Kidney epithelial cell (primary cell): ENCODE data around the gene FOXD2. TPM values are rescaled to one million over a fixed set of nuclear protein-coding genes. Genes with fewer than 3 reads are reported as not detected.

ENCODE experiments used
- DNase-seq: peaks from one replicate; pipeline ENCODE4 v3.0.0-alpha.2; 2010; ENCODE audit warnings: low read depth
- H3K27me3 ChIP-seq: 2 replicates; pipeline ENCODE4 v1.6.0; 2011; ENCODE audit warnings: low read length; ENCODE audit not compliant: control insufficient read depth, insufficient read depth
- H3K36me3 ChIP-seq: 2 replicates; pipeline ENCODE4 v1.5.1; 2011; ENCODE audit warnings: low read length; ENCODE audit not compliant: control insufficient read depth, insufficient read depth
- H3K4me3 ChIP-seq: 2 replicates; pipeline ENCODE4 v1.5.1; 2011; ENCODE audit warnings: low read depth, mild to moderate bottlenecking, control low read depth, low read length
- total RNA-seq: library from RNA; depleted of rRNA; stranded (reverse); fragments of >200 nt; gene quantifications from 2 replicates; pipeline ENCODE4 v1.2.3, GENCODE V29; 2015
- TF ChIP-seq, protein P1 (sequence below): IDR thresholded peaks from 2 replicates; pipeline ENCODE4 v1.5.1; 2011; ENCODE audit warnings: mild to moderate bottlenecking, moderate library complexity, low read length, control low read depth, inconsistent platforms; ENCODE audit not compliant: insufficient read depth, poor library complexity, severe bottlenecking

Gene FOXD2
- total RNA-seq, 1 donor from 2014 or later, result 0.21 TPM

DNA sequence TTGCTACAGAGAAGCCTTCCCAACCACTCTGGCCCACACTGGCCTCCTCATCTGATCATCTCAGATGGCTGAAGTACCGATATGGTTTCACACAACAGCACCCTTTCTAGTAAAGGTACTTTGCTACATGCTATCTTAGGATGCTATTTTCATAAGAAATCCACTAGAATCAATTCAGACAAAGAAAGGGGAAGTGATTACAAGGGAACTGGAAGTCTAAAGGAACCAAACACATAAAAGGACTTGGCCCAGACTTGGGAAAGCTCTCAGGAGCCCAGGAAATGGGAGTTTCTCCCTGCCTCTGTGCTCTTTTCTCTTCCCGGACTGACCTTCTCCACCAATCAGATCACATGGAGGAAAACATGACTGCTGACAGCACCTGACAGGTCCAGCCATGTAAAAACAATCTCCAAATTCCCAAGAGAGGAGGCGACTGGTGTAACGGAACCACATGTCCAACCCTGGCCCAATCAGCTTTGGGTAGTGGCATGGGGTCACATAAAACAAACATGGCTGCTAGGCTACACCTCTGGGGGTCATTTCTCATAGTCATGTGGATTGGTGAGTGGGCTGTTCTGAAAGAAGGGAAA is 34.4 kb upstream of the FOXD2 start:
- Histone ChIP-seq H3K36me3 (no peaks in the 10 kb centered on the region), H3K27me3 (peaks cover 9% of the 10 kb centered on the region), H3K4me3 (no peak overlapping the region)
- TF ChIP-seq, protein P1, sequence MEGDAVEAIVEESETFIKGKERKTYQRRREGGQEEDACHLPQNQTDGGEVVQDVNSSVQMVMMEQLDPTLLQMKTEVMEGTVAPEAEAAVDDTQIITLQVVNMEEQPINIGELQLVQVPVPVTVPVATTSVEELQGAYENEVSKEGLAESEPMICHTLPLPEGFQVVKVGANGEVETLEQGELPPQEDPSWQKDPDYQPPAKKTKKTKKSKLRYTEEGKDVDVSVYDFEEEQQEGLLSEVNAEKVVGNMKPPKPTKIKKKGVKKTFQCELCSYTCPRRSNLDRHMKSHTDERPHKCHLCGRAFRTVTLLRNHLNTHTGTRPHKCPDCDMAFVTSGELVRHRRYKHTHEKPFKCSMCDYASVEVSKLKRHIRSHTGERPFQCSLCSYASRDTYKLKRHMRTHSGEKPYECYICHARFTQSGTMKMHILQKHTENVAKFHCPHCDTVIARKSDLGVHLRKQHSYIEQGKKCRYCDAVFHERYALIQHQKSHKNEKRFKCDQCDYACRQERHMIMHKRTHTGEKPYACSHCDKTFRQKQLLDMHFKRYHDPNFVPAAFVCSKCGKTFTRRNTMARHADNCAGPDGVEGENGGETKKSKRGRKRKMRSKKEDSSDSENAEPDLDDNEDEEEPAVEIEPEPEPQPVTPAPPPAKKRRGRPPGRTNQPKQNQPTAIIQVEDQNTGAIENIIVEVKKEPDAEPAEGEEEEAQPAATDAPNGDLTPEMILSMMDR, result no peak
- no peak for DNase-seq

DNA sequence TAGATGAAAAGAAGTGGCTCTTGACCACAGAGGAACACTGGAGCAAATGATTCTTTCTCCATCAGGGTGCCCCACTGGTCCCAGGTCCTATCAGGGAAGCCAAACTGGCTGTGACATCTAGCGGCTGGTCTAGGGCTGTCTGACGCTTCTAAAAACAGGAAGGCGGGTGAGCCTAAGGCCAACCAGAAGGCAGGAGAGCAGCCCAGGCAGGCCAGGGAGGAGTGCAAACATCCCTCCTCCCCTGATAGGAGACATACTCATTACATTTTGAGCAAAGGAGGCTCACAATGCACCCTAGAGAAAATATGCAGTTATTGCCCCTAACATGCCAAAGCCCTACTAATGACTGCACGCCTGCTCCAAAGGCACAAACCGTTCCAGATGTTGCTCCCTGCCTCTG is 32.1 kb upstream of the FOXD2 start:
- no peak overlapping the region for H3K4me3 ChIP-seq
- peaks cover 9% of the 10 kb centered on the region for H3K27me3 ChIP-seq
- no peaks in the 10 kb centered on the region for H3K36me3 ChIP-seq
- TF ChIP-seq, protein P1, result no peak
- no peak for DNase-seq

DNA sequence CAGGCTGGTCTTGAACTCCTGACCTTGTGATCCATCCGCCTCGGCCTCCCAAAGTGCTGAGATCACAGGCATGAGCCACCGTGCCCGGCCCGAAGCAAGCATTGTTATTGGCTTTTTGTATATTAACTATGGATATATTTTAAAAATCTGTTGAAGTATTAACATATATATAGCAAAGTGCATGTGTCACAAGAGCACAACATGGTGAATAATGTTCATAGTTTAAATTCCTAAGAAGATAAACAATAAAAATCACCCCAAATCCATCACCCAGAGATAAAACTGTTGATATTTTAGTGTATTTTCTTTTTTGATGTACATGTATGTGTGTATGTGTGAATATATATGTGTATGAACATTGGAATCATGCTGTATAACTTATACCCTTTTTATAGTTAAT is 30.9 kb upstream of the FOXD2 start:
- TF ChIP-seq, protein P1, result no peak
- Histone ChIP-seq H3K4me3 (no peak overlapping the region), H3K36me3 (no peaks in the 10 kb centered on the region), H3K27me3 (peaks cover 3% of the 10 kb centered on the region)
- DNase-seq, result no peak

DNA sequence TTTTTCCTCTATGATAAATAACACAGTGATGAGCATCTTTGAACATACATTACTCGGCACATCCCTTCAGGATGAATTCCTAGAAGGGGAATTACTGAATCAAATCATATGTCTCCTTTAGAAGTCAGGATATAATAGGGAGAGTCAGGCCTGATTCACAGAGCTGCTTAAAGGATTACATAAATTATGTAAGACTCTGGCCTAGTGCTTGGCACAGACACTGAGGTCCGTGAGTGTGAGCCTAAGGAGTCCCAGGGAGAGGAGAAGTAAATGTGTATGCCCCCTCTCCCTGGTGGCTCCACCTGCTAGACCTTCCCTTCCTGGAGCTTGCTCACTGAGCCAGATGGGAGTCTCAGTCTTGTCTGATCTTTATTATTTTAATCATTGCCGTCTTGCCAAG is 30.4 kb upstream of the FOXD2 start:
- DNase-seq, result no peak
- no peak overlapping the region for H3K4me3 ChIP-seq
- peaks cover 3% of the 10 kb centered on the region for H3K27me3 ChIP-seq
- TF ChIP-seq, protein P1, result no peak
- no peaks in the 10 kb centered on the region for H3K36me3 ChIP-seq

DNA sequence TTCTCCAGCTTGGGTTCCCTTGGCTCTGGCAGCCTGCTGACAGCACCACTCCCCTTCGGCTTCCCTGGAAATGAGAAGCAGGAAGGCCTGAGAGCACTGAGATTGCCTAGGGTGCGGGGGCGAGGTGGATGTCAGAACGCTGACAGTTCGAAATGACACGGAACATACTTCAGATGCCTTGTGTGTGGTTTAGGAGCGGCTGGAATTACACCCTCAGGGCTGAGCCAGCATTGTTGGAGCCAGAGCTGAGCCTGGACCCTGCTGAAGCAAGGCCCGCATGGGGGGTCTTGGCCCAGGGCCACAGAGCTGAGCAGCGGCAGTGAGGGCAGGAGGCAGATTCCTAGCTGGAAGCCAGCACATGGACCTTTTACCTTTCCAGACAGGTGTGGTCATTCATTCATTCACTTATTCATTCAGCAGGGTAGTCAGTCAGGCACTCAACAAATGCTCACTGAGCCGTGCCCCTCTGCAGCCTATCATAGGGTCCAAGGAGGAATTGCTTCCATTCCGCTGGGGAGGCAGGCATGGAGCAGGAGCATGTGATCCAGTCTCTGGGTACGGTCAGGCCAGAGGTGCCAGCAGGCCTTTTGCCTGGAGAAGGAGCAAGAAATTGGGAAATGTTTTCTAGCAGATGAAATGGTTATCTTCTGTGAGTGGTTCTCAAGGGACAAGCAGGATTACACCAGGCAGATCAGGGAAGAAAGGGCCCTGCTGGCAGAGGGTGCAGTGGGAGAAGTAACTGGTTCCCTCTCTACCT is 28.4 kb upstream of the FOXD2 start:
- H3K4me3 ChIP-seq, result no peak overlapping the region
- TF ChIP-seq, protein P1, result no peak
- H3K27me3 ChIP-seq, result no peaks in the 10 kb centered on the region
- no peaks in the 10 kb centered on the region for H3K36me3 ChIP-seq
- peak; percentile 49 for DNase-seq
